GM06990 (cell line): ENCODE data around the gene AMMECR1.
A peak's percentile ranks its signal among the peaks of the same experiment; 100 is the strongest.

ENCODE experiments used
- DNase-seq: peaks from one replicate; pipeline ENCODE4 v3.0.0-alpha.2; 2011; ENCODE audit not compliant: insufficient read length; ENCODE audit errors: extremely low read depth
- H3K27me3 ChIP-seq: replicated peaks from 2 replicates; pipeline ENCODE4 v1.6.0; 2011; ENCODE audit warnings: low read length; ENCODE audit not compliant: control insufficient read depth, insufficient read depth
- H3K36me3 ChIP-seq: 2 replicates; pipeline ENCODE4 v1.5.1; 2011; ENCODE audit warnings: low read length; ENCODE audit not compliant: control insufficient read depth, insufficient read depth
- H3K4me3 ChIP-seq: replicated peaks from 2 replicates; pipeline ENCODE4 v1.5.1; 2011; ENCODE audit warnings: low read depth, mild to moderate bottlenecking, control low read depth, low read length
- CTCF ChIP-seq: IDR thresholded peaks from 2 replicates; pipeline ENCODE4 v1.5.1; 2011; ENCODE audit warnings: low read length, control low read depth, mild to moderate bottlenecking, inconsistent platforms; ENCODE audit not compliant: insufficient read depth, poor library complexity, severe bottlenecking

The AMMECR1 gene

DNA sequence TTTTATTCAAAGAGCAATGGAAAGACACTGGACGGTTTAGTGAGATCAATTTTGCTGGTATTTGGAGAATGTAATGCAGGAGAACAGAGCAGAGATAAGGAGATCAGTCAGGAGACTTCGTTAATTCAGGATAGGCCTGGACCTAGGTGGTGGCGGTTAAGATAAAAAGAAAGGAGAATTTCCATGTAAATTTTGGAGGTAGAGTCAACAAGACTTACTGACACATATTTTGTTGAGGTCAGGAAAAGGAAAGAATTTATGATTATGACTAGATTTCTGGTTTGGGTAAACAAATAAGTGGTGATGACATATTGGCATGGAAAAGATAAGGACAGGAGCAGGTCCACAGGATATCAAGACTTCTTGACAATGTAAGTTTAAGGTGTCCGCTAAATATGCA lies 8.8 kb upstream of the AMMECR1 start:
- TF ChIP-seq CTCF, result no peak
- H3K4me3 ChIP-seq, result no peak overlapping the region
- H3K27me3 ChIP-seq, result no peaks in the 10 kb centered on the region
- DNase-seq, result no peak
- H3K36me3 ChIP-seq, result no peaks in the 10 kb centered on the region

DNA sequence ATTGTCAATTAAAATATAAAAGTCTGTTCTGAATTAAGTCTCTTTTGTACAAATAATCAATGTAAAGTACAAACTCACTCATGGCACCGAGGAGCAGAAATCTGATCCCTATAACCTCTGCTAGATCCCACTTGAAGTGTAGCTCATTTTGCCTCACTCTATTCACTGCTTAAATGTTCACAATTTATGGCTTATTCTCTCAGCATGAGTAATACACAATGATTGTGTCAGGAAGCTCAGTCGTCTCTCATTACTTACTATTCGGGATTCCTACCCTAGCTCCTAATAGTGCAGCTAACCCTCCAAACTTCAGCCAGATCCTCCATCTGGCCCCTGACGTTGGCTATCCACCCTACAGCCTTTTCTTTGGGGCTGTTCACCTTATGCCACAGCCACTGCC lies 4.7 kb upstream of the AMMECR1 start:
- no peaks in the 10 kb centered on the region for H3K27me3 ChIP-seq
- TF ChIP-seq CTCF, result no peak
- no peak for DNase-seq
- H3K4me3 ChIP-seq, result no peak overlapping the region
- H3K36me3 ChIP-seq, result no peaks in the 10 kb centered on the region

DNA sequence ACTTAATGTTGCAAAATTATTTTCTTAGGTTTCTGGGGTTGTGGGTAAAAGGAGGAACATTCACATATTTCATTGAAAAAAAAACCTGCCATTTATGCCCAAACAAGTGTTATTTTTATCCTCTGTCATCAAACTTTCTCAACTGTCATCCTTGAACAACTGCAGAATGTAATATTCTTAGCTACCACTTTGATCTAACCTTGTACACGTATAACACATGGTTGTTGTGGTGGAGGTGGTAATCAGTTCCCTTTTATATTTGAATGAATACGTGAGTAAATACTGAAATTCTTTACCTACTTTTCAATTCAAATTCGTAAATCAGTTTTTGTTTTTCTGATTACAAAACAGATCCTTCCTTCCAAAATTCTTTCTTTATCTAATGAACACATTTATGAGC lies 3.8 kb upstream of the AMMECR1 start:
- no peaks in the 10 kb centered on the region for H3K36me3 ChIP-seq
- H3K4me3 ChIP-seq, result no peak overlapping the region
- no peak for DNase-seq
- H3K27me3 ChIP-seq, result no peaks in the 10 kb centered on the region
- no peak for TF ChIP-seq CTCF

- H3K27me3 ChIP-seq, result no peaks in the 10 kb centered on the region
- H3K36me3 ChIP-seq, result no peaks in the 10 kb centered on the region
- no peak for TF ChIP-seq CTCF
- H3K4me3 ChIP-seq, result no peak overlapping the region
- no peak for DNase-seq
These were observed 3.2 kb upstream of the AMMECR1 start for GRCh38 chrX:110321081-110321480.

DNA sequence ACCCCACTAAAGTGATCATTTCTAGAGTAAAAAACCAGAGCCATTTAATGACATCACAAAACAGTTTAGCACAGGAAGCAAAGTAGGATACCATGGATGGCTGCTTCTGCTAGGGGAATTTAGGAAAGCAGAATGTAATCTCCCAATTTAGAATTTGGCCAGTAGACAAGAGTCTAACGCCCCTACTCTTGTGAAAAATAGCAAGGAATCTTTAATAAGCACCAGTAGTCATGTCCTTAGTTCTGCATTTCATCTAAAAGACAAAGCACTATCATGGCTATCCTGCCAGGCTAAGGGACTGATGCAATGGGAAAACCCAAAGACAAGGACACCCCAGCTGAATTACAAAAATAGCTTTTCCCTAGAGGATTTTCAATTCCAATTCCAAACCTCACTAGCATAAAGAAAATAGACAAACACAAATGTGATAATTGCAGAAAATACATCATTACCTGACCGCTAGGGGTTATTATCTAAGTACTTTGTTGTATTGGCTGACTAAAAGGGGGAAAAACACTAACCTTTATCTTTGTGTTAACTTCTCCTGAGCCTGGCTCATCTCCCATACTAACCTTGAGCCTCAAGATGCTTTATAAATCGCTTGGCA lies 2.6 kb upstream of the AMMECR1 start:
- H3K36me3 ChIP-seq, result no peaks in the 10 kb centered on the region
- DNase-seq, result no peak
- no peak for TF ChIP-seq CTCF
- H3K4me3 ChIP-seq, result no peak overlapping the region
- no peaks in the 10 kb centered on the region for H3K27me3 ChIP-seq

- H3K4me3 ChIP-seq, result peak overlapping the region; percentile 73
- no peaks in the 10 kb centered on the region for H3K27me3 ChIP-seq
- no peaks in the 10 kb centered on the region for H3K36me3 ChIP-seq
- TF ChIP-seq CTCF, result no peak
- DNase-seq, result no peak
These were observed 731 bp upstream of the AMMECR1 start for GRCh38 chrX:110318664-110318968.
